ENCODE measurements around the gene CREB1.

DNA sequence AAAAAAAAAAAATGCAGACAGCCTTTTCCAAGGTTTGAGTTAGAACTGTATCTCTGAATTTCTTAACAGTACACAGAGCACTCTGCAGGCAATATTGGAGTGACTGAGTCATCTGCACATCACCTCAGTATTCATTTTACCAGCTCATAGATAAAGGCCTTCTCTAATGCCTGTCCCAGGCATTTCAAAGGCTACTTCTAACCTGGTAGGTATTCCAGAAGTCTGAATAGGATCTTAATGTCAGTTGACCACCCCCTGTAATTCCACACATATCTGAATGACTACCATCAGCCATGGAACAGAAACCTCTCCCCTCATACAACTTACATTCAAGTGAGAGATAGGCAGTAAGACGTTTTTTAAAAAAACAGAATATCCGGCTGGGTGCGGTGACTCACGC is 86.4 kb downstream of the CREB1 start:
- TF ChIP-seq, protein P1, sequence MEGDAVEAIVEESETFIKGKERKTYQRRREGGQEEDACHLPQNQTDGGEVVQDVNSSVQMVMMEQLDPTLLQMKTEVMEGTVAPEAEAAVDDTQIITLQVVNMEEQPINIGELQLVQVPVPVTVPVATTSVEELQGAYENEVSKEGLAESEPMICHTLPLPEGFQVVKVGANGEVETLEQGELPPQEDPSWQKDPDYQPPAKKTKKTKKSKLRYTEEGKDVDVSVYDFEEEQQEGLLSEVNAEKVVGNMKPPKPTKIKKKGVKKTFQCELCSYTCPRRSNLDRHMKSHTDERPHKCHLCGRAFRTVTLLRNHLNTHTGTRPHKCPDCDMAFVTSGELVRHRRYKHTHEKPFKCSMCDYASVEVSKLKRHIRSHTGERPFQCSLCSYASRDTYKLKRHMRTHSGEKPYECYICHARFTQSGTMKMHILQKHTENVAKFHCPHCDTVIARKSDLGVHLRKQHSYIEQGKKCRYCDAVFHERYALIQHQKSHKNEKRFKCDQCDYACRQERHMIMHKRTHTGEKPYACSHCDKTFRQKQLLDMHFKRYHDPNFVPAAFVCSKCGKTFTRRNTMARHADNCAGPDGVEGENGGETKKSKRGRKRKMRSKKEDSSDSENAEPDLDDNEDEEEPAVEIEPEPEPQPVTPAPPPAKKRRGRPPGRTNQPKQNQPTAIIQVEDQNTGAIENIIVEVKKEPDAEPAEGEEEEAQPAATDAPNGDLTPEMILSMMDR (IDR thresholded peaks at IDR 0.05) = no peak
- TF ChIP-seq EZH2 (IDR thresholded peaks at IDR 0.05) (no peak), EZH2phosphoT487 (IDR thresholded peaks at IDR 0.05) (no peak)

All from neural progenitor cell (in vitro differentiated cells).